ENCODE measurements around the gene PRR20G. TPM values are rescaled to one million over a fixed set of nuclear protein-coding genes. Genes with fewer than 3 reads are reported as not detected.
"Not testable (repeated sequence)": the region's sequence is repeated elsewhere in the genome, so short reads cannot be mapped to it uniquely, and the experiment has no call there.

PRR20G gene
- total RNA-seq, 1 donor from 2014 or later, result not detected

DNA sequence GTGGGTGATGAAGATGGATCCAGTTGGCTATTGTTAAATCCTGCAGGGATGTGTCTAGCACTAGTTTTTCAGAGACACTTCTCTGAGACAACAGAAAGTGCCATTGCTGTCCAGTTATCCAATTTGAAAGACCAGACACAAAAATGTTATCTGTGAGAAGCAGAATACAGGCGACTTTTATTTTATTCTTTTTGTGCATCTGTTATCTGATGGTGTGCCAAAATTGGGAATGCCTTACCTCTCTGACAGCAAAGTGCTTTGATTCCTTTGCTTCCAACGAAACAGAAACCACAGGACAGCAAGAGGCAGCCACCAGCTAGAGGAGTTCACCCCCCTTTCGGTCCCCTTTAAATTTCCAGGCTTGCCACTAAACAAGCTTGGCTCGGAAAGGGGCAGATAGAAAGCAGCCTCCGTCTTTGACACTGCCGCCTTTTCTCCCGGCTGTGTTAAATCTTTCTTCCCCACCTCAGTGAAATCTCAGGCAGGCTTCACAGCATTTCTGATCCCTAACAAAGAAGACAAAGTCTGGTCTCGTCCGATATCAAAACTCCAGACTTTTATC is 17.7 kb upstream of the PRR20G start:
- DNase-seq (no peak), ATAC-seq (ENCODE audit: poor library complexity) (no peak)
- intact Hi-C loops (cut with DNase I), result no loop called here

DNA sequence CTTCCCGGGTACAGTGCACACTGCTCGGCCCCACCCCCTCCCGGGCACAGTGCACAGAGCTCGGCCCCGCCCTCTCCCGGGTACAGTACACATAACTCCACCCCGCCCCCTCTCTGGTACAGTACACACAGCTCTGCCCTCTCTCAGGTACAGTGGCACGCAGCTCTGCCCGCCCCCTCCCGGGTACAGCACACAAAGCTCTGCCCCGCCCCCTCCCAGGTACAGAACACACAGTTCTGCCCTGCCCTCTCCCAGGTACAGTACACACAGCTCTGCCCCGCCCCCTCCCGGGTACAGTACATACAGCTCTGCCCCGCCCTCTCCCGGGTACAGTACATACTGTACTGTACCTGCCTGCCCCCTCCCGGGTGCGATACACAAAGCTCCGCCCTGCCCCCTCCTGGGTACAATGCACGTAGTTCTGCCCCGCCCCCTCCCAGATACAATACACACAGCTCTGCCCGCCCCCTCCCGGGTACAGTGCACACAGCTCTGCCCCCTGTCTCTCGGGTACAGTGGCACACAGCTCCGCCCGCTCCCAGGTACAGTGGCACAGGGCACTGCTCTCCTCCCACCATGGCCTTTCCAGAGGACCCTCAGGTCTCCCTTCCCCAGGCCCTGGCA is 16.4 kb upstream of the PRR20G start:
- DNase-seq (no peak), ATAC-seq (ENCODE audit: poor library complexity) (peak; percentile 56)
- intact Hi-C loops (cut with DNase I), result no loop called here

DNA sequence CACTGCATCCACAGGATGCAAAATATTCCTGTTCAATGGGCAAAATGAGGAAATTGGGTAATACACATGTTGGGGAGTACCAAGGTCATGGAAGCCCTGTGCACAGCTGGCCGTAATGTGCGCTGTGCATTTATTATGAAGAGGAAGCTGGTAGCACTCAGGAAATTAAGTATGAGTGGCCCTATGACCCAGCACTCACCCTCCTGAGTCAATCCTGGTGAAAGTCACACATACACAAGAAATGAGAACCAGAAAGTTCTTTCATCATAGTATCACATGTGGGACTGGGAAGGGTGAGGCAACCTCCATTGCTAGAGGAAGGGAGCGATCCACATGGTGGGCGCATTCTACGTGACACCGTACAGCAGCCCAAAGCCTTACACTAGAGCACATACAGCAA is 11.4 kb upstream of the PRR20G start:
- DNase-seq (no peak), ATAC-seq (ENCODE audit: poor library complexity) (peak; percentile 63)
- intact Hi-C loops (cut with DNase I), result no loop called here

DNA sequence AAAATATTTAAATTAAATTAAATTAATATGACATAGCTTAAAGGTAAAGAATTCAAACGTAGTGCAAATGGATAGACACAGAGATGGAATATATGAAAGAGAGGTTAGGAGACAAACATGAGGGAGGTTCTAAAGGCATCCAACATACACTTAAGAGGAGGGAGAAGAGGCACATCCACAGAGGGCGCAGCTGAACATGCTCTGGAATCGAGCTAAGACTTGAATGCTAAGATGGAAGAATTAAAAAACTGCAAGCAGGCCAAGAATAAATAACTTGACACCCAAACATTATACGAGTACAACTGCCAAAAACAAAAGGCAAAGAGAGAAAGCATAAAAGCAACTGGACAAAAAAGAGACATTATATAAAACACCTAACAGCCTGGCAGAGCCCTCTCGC is 9.1 kb upstream of the PRR20G start:
- intact Hi-C loops (cut with DNase I), result no loop called here
- no peak for ATAC-seq (ENCODE audit: poor library complexity)
- no peak for DNase-seq

DNA sequence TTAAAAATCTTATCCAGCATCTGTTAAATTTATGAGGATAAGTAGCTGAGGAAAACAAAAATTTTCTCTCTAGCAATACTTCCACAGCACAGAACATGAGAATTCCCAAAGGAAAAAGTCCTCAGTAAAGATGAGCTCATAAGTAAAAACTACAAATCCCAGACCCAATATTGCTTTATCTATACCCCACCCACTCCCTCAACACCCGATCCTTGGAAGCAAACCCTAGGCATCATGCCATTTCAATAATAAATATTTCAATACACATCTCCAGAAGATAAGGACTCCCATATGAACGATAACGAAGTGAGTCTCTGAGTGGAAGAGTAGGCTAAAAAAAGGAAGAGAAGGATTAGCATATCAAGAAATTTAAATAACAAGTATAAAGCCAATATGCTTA is 8.3 kb upstream of the PRR20G start:
- intact Hi-C loops (cut with DNase I), result no loop called here
- DNase-seq, result no peak
- no peak for ATAC-seq (ENCODE audit: poor library complexity)

DNA sequence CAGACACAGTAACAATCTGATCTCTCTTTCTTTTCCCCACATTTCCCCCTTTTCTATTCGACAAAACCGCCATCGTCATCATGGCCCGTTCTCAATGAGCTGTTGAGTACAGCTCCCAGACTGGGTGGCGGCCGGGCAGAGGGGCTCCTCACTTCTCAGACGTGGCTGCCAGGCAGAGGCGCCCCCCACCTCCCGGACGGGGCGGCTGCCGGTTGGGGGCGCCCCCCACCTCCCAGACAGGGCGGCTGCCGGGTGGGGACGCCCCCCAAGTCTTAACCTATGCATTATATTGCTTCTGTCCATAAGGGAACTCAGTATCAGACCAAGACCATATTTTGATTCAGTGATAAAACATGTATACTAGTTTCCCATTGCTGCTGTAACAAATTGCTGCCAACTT is 5.8 kb upstream of the PRR20G start:
- DNase-seq; ATAC-seq (ENCODE audit: poor library complexity); intact Hi-C loops (cut with DNase I): not testable (repeated sequence)

DNA sequence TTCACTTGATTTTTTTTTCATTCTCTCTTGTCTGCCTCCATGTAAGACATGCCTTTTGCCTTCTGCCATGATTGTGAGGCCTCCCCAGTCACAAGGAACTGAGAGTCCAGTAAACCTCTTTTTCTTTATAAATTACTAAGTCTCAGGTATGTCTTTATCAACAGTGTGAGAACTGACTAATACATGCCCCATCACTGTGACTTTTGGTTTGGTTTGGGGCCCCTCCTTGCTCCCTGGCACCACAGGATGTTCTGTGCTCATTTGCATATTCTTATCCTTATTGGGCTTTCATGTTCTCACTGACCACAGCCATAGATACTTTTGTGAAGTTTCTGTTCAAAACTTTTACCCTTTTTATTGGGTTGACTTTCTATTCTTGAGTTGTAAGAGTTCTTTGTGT is 3.8 kb upstream of the PRR20G start:
- no peak for ATAC-seq (ENCODE audit: poor library complexity)
- no peak for DNase-seq
- intact Hi-C loops (cut with DNase I), result no loop called here

DNA sequence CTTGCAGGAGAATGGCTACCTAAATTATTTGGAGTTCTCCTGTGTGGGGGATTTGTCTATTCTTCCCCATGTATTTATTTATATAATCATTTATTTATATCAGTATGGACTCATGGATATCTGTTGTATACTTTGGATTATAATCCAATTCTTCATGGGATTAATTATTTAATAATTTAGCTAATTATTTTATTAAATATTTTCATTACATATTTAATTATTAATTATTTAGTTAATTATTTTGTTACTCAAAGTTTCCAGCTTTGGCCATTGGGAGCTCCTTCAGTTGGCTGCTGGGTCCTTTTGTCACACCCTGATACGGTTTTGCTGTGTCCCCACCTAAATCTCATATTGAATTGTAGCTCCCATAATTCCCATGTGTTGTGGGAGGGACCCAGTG is 3.3 kb upstream of the PRR20G start:
- no peak for DNase-seq
- ATAC-seq (ENCODE audit: poor library complexity), result no peak
- intact Hi-C loops (cut with DNase I), result no loop called here

DNA sequence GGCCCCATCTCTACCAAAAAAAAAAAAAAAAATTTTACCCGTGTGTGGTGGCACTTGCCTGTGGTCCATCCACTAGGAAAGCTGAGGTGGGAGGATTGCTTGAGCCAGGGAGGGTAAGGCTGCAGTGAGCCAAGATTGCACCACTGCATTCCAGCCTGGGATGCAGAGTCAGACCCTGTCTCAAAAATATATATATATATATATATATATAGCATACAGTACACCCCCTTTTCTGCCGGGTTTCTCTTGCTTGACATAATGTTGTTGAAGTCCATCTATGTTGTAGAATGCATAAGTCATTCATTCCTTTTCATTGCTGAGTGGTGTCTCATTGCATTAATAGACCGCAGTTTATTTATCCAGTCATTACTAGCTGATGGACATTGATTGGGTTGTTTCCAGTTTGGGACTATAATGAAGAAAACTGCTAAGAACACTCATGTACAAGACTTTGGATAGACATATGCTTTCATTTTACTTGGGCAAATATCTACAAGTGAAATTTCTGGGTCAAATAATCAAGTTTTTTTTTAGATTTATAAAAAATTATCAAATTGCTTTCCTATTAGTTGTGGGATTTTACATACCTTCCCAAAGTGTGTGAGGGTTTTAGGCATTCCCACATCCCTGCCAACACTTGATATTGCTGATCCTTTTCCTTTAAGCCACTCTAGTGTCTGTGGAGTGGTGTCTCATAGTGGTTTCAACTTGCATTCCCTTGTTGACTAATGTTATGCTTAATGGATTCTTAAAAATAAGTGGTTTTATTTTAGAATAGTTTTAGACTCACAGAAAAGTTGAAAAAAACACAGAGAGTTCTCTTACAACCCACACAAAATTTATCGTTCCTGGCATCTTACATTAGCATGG is 2.1 kb upstream of the PRR20G start:
- ATAC-seq (ENCODE audit: poor library complexity) (no peak), DNase-seq (no peak)
- intact Hi-C loops (cut with DNase I), result no loop called here

DNA sequence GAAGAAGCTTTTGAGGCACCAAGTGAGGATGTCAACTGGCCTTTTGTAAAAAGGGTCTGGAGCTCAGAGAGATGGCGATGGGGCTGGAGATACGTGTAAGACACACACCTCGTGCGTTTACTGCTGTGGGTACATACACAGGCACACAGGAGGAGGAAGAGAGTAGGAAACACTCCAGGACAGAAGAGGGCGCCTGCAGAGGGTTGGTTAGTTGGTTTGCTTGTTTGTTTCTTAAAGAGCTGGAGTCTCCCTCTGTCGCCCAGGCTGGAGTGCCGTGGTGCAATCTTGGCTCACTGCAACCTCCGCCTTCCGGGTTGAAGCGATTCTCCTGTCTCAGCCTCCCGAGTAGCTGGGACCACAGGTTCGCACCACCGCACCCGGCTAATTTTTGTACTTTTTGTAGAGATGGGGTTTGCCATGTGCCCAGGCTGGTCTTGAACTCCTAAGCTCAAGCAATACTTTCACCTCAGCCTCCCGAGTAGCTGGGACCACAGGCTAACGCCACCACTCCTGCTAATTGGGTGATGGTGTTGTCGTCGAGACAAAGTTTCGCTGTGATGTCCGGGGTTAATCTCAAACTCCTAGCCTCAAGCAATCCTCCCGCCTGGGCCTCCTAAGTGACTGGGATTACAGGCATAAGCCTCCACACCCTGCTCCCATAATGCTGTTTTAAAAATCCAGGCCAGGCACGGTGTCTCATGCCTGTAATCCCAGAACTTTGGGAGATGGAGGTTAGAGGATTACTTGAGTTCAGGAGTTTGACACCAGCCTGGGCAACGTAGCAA is 1.3 kb upstream of the PRR20G start:
- ATAC-seq (ENCODE audit: poor library complexity), result no peak
- no peak for DNase-seq
- intact Hi-C loops (cut with DNase I), result no loop called here

DNA sequence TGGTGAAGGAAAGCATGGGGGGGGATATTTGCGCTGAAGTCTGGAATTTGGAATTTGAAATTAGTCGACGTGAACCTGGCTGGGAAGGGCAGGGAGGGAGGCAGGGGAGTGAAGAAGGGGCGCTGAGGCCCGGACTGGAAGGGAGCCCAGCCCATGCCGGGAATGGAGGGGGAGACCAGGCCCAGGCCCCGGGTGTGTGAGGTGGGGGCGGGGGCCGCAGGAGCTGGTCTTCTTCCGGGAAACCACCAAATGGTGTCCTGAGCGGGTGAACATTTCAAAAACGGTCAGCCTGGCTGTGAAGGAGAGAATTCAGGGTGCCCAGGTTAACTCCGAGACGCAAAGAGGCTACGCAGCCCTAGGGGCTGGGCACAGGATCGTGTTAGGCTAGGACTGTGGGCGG is 497 bp upstream of the PRR20G start:
- intact Hi-C loops (cut with DNase I), result no loop called here
- ATAC-seq (ENCODE audit: poor library complexity) (no peak), DNase-seq (no peak)

DNA sequence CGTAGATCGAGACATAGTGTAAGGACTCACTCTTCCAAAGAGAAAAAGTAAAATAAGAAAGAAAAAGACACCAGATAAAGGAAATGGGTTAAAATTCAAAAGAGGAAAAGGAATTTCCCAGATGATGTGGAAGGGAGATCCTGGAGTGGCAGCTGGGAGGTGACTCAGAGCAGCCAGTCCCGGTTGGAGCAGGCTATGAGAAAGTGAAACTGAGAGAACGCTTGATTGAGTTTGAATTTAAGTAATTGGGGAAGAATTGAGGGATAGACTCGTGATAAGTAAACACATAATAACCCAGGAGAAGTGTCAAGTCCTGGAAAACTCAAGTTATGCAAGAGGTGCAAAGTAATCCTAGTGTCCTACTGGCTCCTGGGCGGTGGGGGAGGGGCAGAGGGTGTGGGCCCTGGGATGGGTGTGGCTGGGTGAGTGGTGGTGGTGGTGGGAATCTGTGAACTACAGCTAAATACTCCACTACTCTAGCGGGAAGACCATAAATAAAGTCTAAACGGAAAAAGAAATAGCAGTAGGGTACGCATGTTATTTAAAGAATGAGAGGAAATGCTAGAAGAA is 1.2 kb downstream of the PRR20G start:
- intact Hi-C loops (cut with DNase I), result no loop called here
- DNase-seq (no peak), ATAC-seq (ENCODE audit: poor library complexity) (no peak)

DNA sequence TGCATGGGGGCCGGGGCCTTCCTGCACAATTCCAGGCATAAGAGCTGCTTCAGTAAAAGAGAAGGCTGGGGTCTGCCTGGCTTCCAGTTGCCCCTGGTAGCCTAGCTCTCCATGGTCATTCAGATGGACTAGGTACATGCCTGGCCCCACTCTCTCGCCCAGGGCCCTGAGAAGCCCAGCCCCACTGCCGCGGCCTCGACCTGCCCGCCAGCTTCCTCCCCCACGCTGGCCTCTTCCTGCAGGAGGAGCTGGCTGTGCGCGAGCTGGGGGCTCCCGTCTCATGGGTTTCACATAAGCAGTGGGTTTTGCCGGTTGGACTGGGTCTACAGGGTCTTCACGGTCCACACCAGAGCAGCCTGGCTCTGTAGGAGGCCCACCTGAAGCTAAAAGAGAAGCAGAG is 3.6 kb downstream of the PRR20G start:
- DNase-seq, result no peak
- intact Hi-C loops (cut with DNase I), result no loop called here
- ATAC-seq (ENCODE audit: poor library complexity), result no peak

DNA sequence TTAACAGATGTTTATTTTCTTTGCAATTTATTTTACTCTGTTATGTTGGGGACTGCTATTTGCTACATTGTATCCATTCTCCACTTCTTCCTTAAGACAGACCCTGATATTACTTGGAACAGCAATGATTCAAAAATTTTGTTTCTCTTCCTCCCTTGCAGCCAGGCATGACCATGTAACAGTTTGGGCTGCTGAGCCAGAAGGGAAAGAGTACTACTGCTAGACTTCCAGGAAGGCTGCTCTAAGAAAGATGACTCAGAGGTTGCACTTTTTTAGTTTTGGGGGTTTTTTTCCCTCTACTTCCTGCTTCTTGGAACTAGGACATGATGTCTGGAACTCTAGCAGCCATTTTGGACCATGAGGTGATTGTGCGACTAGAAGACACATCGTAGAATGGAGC is 10.3 kb downstream of the PRR20G start:
- ATAC-seq (ENCODE audit: poor library complexity), result no peak
- no peak for DNase-seq
- intact Hi-C loops (cut with DNase I), result no loop called here

DNA sequence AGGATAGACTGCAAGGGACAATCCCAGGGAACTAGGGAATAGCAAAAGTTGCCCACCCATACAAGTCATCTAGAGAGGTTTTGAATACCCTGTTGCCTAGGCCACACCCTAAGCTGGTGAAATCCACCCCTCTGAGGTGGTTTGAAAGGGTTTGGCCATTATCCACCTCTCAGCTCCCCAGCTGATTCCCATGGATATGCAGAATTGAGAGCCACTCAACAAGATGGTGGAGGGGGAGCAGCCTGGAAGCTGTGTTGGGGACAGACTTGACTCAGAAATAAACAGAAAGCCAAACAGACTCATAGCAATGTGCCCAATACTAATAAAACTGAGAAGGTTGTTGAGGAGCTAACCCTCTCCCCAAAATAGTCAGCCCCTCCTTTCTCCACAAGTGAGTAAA is 10.9 kb downstream of the PRR20G start:
- intact Hi-C loops (cut with DNase I), result no loop called here
- no peak for ATAC-seq (ENCODE audit: poor library complexity)
- DNase-seq, result no peak

DNA sequence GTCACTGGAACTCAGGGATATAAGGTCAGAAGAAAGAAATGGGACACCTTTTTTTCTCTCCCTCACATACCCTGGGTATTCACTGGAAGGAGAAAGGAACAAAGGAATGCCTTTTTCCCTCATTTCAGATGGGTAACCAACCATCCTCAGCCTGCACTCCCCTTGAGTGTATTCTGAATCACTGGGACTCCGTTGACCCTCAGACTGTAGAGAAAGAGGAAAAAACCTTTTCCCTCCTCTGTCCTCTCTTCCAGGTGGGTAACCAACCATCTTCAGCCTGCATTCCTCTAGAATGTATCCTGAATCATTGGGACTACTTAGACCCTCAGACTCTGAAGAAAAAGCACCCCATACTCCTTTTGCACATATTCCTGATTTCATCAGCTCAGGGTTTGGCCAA is 11.4 kb downstream of the PRR20G start:
- DNase-seq, result no peak
- intact Hi-C loops (cut with DNase I), result no loop called here
- ATAC-seq (ENCODE audit: poor library complexity), result no peak

DNA sequence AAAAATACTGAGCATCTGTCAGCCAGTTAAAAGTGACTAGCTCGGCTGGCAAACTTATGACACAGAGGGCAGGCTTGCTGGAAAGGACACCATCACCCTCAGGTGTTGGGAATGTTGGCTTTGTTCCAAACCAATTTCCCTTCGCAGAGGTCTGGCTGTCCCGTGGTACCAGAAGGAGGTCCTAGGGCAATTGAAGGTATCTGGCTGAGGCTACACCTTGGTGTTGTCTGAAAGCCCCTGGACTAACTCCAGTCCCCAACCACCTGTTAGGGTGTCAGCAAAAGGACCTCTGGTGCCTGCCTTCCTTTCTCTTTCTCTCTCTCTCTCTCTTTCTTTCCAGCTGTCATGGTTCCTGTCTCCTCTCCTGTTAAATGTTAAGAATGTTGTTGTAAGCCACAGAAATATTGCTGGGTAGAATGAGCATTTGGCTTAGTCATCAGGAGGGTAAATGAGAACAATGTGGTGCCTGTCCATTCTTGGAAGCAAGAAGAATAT is 12.5 kb downstream of the PRR20G start:
- ATAC-seq (ENCODE audit: poor library complexity) (no peak), DNase-seq (no peak)
- intact Hi-C loops (cut with DNase I), result no loop called here

DNA sequence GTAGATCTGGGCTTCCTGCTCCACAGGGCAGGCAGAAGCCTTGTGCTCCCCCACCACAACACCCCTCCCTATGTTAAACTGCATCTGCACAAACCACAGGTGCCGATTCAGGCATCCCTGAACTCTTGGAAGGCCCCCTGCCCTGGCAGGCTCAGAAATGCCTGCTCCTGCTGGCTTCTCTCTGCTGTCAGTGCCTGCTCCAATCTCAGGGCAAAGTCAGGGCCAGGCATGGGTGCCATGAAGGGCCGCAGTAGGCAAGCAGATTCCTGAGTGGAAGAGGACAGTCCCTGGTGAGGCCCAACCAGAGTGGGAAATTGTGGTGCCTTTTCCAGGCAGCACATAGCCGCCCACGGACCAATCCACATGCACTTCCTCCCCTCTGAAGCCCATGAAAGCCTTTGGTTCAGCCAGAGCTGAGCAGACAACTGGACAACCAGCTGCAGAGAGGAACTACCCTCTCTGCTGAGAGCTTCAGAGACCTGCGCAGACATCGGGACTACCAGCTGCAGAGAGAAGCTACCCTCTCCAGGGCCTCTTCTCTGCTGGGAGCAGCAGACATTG is 13.6 kb downstream of the PRR20G start:
- DNase-seq (no peak), ATAC-seq (ENCODE audit: poor library complexity) (no peak)
- intact Hi-C loops (cut with DNase I), result no loop called here

DNA sequence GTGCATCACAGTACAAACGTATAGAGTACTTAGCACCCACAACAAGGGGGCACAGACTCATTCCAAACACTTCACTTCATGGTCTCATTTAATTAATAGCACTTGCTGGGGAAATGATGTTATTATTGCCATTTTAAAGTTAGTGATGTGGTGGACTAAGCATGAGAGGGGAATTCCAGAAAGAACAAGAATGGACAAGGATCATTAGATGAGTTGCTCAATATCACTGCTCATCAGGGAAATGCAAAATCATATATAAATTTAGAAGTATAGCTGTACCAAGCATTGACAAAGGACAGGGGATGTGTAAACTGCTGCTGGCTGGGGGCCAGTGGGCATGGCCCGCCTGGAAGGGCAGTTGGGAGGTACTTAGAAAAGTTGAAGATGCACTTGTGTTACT is 14.6 kb downstream of the PRR20G start:
- DNase-seq (no peak), ATAC-seq (ENCODE audit: poor library complexity) (no peak)
- intact Hi-C loops (cut with DNase I), result no loop called here
